Measurements from ENCODE around the gene PPP5C.
"Not testable (repeated sequence)": the region's sequence is repeated elsewhere in the genome, so short reads cannot be mapped to it uniquely, and the experiment has no call there.

Gene PPP5C

DNA sequence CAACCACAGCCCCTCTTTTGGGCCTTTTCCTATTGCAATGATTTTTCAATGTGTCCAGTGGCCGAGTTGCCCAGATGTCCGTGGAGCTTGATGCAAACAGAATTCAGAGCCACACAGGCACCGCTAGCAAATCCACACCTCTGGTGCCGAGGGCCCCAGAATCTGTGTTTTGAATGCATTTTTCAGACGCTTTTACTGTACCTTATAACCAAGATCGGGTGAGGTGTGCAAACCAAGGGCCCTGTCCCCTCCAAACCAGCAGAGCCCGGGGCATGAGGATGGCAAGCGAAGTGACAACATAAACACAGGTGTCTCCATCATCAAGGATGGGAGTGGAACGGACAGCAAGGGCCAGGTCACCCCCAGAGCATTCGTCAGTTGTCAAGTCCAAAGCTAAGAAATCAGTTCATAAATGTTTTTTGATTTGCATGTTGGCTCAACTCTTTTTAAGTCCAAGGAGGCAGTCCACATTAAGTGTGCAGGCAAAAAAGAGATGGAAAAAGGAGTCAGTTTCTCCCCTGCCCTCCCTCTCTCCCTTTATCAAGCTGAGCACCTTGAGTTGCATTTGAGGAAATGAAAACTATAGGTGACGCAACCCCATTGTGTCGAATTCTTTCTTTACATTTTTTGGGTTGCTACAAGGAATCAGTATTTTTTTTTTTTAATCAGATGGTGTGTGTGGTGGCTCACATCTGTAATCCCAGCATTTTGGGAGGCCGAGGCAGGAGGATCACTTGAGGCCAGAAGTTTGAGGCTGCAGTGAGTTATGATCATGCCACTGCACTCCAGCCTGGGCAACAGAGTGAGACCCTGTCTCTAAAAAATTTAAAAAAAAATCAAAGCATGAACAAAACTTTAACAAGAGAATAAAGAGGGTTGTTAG is 63.6 kb downstream of the PPP5C start:
- DNase-seq, result no peak

DNA sequence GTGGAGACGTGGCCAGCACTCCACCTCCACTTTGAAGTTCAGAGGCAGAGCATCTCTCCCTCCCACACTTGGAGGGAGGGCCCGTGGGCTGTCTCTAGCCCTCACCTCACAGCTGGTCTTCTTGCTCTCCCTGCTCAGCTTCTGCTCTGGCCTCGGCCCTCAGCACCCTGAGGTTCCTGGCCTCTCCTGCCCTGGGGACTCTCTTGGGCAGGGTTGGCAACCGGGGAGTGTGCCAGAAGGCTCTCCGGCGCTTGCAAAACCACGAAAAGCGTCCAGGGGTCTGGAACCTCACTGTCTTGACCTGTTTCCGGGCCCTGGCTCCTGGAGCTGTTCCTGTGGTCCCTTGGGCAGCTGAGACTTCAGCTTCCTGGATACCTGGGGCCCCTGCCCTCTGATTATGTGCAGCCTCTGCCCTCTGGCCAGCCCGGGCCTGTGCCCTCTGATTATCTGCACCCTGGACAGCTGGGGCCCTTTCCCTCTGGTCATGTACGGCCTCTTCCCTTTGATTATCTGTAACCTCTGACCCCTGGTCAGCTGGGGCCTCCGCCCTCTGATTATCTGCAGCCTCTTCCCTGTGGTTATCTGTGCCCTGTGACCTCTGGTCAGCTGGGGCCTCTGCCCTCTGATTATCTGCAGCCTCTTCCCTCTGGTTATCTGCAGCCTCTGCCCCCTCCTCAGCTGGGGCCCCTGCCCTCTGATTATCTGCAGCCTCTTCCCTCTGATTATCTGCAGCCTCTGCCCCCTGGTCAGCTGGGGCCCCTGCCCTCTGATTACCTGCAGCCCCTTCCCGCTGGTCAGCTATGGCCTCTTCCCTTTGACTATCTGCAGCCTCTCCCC is 64.4 kb downstream of the PPP5C start:
- no peak for DNase-seq

- no peak for DNase-seq
These were observed 65.2 kb downstream of the PPP5C start for GRCh38 chr19:46411925-46412649.

DNA sequence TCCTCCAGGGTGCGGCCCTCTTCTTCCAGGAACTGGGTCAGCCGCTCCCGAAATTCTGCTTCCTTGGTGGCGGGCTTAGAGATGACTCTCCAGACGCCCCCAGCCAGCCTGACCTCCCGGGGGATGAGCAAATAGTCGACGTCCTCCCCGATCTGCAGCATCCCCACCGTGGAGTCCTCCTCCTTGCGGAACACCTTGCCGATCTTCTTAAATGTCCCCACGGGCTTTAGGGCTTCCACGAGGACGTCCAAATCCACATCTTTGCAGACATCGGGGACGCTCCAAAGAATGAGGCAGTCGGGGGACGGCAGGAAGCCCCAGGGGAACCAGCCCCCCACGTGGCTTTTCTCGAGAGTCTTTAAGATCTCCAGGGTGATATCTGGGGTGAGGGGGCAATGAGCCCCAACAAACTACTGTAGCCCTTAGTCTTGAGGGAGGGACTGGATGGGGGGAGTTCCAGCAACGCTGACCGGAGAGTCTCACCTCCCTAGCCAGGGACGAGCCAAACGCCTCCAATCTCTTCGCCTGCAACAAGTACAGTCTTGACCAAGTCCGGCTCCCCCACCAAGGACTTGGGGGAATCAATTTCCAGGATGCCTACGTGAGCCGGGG is 65.9 kb downstream of the PPP5C start:
- no peak for DNase-seq

GRCh38 chr19:46413262-46414031 is 66.6 kb downstream of the PPP5C start, which contains the start of gene CCDC8:
Gene CCDC8 (minus strand): TSS chr19:46413564. CDS start chr19:46412810, 754 bp downstream.
- DNase-seq, result no peak

DNA sequence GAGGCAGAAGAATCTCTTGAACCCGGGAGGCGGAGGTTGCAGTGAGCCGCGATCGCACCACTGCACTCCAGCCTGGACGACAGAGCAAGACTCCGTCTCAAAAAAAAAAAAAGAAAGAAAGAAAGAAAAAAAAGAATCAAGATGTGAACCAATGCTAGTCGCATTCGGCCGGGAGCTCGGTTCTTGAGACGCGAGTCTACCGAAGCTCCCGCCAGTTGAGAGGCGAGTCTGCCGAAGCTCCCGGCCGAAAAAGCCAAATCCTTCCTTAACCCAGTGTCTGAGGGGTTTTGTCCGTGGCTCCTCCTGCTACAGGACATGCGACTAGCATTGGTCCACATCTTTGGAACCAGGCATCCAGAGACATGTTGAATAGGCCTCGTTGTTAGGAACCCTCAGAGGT is 68.0 kb downstream of the PPP5C start:
- DNase-seq, result not testable (repeated sequence)

GRCh38 chr19:46415804-46416709 is 69.2 kb downstream of the PPP5C start:
- peak; percentile 97 for DNase-seq

GRCh38 chr19:46420056-46420455 is 73.2 kb downstream of the PPP5C start:
- DNase-seq, result no peak

GRCh38 chr19:46422344-46422743 is 75.5 kb downstream of the PPP5C start:
- DNase-seq, result no peak

GRCh38 chr19:46423188-46423587 is 76.3 kb downstream of the PPP5C start:
- DNase-seq, result no peak

DNA sequence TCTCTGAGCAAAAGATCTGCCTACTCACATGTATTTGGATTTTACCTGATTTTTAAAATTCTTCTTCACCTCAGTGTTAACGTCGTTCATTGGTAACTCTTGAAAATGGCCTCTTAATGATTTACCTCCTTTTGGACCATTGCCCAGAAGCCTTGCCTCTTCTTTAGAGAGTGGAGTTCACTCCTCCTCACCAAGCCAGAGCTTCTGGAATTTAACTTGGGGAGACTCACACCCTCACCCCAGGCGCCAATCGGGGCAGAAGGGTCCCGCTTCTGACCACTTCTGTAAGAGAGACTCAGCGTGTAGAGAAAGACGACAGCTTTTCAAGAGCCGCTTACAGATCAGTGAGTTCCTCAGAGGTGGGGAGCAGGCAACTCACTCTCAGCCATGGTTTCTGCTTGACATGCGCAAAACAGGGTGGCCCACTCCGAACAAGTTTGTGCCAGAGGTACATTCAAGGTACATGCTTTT is 79.2 kb downstream of the PPP5C start:
- peak; percentile 53 for DNase-seq

GRCh38 chr19:46426506-46427162 is 79.7 kb downstream of the PPP5C start:
- peak; percentile 86 for DNase-seq

- no peak for DNase-seq
These were observed 80.7 kb downstream of the PPP5C start for GRCh38 chr19:46427518-46428045.

DNA sequence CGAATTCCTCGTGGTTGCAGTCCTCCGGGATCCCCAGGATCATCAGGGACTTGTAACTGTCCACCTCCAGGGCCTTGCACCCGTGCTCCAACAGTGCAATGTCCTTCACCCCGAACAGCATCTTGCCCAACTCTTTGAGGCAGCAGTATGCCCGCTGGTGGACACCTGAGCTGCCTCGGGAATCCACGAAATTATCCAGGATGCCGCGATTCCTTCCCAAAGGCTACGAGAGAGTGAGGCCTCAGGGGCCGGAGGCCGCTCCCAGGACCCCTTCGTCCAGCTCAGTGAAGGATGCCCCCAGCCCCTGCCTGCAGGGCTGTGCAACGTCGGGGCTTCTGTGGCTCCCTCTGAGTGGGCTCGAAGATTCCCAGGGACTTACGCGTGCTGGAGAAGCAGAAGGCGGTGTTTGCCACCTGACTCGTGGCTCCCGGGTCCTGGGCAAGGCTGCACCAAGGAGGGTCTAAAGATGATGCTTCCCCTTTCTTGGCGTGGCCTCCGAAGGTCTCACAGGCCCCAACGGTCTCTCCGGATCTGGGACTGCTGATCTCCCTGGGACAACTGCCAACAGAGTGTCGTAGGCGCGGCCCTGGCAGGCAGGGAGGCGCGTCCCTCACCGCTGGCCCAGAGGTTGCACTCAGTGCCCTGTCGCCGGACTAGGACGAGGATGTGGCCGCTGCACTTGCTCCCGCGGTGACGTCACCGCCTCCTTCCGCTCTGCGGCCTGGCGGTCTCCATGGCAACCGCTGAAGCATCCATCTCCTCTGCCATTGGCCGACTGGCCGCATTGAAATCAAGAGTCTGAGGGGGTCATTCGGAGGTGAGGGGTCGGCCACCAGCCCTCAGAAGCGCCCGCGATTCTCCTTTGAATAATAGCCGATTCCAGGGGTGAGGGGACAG is 81.6 kb downstream of the PPP5C start, which contains the start of gene PNMA8C:
Gene PNMA8C, minus strand, starts transcription at position 698 of the 897 bp plus-strand sequence. Its CDS starts 577 bp downstream, at position 121.
- peak; percentile 68 for DNase-seq

- peak; percentile 33 for DNase-seq
These were observed 83.1 kb downstream of the PPP5C start for GRCh38 chr19:46429999-46430398.

DNA sequence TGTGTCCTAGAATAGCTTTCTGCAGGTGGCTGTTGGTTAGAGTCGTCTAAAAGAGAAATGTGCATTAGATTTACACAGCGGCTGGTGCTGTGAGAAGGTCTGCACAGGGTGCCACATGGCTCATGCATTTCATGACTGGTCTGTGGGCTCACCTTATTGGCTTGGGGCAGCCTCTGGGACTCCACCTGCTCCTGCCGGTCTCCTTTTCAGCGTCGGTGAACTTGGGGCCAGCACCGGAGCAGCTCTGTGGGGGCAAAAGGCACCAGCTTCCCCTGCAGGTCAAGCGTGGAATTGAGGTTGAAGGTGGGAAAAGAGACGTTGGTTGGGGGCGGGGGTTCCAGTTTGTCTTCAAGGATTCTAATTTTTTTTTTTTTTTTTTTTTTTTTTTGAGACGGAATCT is 84.9 kb downstream of the PPP5C start:
- no peak for DNase-seq

- not testable (repeated sequence) for DNase-seq
These were observed 86.6 kb downstream of the PPP5C start for GRCh38 chr19:46433470-46433869.

GRCh38 chr19:46435009-46435408 is 88.1 kb downstream of the PPP5C start:
- DNase-seq, result peak; percentile 26

All from NCI-H69 (cell line).